Neural progenitor cell (in vitro differentiated cells): ENCODE measurements around the gene XRCC3.

Experiments used
- EZH2 ChIP-seq: fragments of 200-600 bp; sonication (generic); IDR thresholded peaks from 2 replicates; pipeline ENCODE4 v1.6.1; 2017; ENCODE audit warnings: antibody characterized with exemption, mild to moderate bottlenecking, moderate library complexity
- TF ChIP-seq, protein P1 (sequence below): fragments of 200-600 bp; sonication (generic); IDR thresholded peaks from 2 replicates; pipeline ENCODE4 v1.5.1; 2017; ENCODE audit warnings: antibody characterized with exemption, mild to moderate bottlenecking

DNA sequence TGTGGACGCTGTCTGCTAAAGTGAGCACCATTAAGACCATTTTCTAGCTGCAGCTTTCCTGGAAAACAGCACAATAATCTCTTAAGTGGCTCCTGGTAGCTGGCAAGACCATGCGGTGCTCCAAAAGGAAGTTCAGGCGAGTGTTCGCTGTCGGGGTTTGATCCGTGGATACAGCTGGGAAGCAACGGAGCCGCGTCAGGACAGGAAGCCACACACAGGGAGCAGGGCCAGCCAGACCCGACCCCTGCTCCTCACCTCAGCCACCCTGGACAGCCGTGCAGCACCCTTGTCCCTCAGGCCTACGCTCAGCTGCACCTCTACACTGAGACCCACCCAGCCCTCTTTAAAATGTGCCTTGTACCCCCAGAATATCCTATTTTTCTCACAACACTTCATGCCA is 19.8 kb upstream of the XRCC3 start:
- TF ChIP-seq, protein P1, sequence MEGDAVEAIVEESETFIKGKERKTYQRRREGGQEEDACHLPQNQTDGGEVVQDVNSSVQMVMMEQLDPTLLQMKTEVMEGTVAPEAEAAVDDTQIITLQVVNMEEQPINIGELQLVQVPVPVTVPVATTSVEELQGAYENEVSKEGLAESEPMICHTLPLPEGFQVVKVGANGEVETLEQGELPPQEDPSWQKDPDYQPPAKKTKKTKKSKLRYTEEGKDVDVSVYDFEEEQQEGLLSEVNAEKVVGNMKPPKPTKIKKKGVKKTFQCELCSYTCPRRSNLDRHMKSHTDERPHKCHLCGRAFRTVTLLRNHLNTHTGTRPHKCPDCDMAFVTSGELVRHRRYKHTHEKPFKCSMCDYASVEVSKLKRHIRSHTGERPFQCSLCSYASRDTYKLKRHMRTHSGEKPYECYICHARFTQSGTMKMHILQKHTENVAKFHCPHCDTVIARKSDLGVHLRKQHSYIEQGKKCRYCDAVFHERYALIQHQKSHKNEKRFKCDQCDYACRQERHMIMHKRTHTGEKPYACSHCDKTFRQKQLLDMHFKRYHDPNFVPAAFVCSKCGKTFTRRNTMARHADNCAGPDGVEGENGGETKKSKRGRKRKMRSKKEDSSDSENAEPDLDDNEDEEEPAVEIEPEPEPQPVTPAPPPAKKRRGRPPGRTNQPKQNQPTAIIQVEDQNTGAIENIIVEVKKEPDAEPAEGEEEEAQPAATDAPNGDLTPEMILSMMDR: no peak
- no peak for TF ChIP-seq EZH2
